IMR-90 (cell line): Measurements from ENCODE around the gene RNF225. TPM values are rescaled to one million over a fixed set of nuclear protein-coding genes. Genes with fewer than 3 reads are reported as not detected.

Experiments used
- ATAC-seq: fragments of 200-7000 bp; cut with Tn5 transposase; 2 replicates; pipeline ENCODE4 v1.9.1; 2020; ENCODE audit warnings: low read depth, mild to moderate bottlenecking, moderate library complexity
- BruUV-seq: library from RNA; stranded (reverse); fragments of 400-500 nt; replicated peaks from 2 replicates; lab custom pipeline; 2021; lab: Mats Ljungman, UMichigan
- CTCF ChIA-PET: fragments of 300-600 bp; formaldehyde crosslinking; extraction: SDS; loops from one replicate; lab custom pipeline; 2021; ENCODE audit warnings: antibody characterized with exemption; lab: Yijun Ruan, JAX
- POLR2A ChIA-PET: fragments of 300-600 bp; sonication (Branson Sonifier 250); formaldehyde crosslinking; loops from one replicate; lab custom pipeline; 2022; ENCODE audit warnings: antibody characterized with exemption; ENCODE audit not compliant: unreplicated experiment; lab: Charles Lee
- DNase-seq: peaks from one replicate; pipeline ENCODE4 v3.0.0; 2013
- H2AFZ ChIP-seq: replicated peaks from 2 replicates; pipeline ENCODE3; 2013; ENCODE audit warnings: low read length, mild to moderate bottlenecking; ENCODE audit not compliant: poor library complexity
- H2AK5ac ChIP-seq: 2 replicates; pipeline ENCODE4 v1.6.1; 2013; ENCODE audit warnings: low read depth, low read length, inconsistent platforms
- H2AK9ac ChIP-seq: replicated peaks from 2 replicates; pipeline ENCODE3; 2013; ENCODE audit warnings: mild to moderate bottlenecking, low read depth, low read length, moderate library complexity; ENCODE audit not compliant: poor library complexity
- H2BK120ac ChIP-seq: 2 replicates; pipeline ENCODE4 v1.6.1; 2013; ENCODE audit warnings: low read depth, low read length, inconsistent platforms
- H2BK15ac ChIP-seq: 3 replicates; pipeline ENCODE4 v1.6.1; 2013; ENCODE audit warnings: low read depth, low read length, inconsistent platforms
- H2BK20ac ChIP-seq: 2 replicates; pipeline ENCODE4 v1.6.1; 2013; ENCODE audit warnings: low read depth, mild to moderate bottlenecking, inconsistent platforms, low read length, moderate library complexity
- H2BK5ac ChIP-seq: 2 replicates; pipeline ENCODE4 v1.6.1; 2013; ENCODE audit warnings: mild to moderate bottlenecking, low read depth, low read length, inconsistent platforms; ENCODE audit not compliant: poor library complexity, severe bottlenecking
- H3K14ac ChIP-seq: replicated peaks from 2 replicates; pipeline ENCODE4 v1.6.1; 2013; ENCODE audit warnings: low read depth, low read length, inconsistent platforms
- H3K18ac ChIP-seq: 2 replicates; pipeline ENCODE4 v1.6.1; 2013; ENCODE audit warnings: low read depth, low read length, control low read depth
- H3K23ac ChIP-seq: 2 replicates; pipeline ENCODE4 v1.6.1; 2013; ENCODE audit warnings: low read depth, low read length, inconsistent platforms
- H3K27ac ChIP-seq: 2 replicates; pipeline ENCODE4 v1.5.1; 2013; ENCODE audit warnings: mild to moderate bottlenecking, control low read depth, low read length; ENCODE audit not compliant: insufficient read depth
- H3K27me3 ChIP-seq: 2 replicates; pipeline ENCODE4 v1.6.1; 2013; ENCODE audit warnings: low read length; ENCODE audit not compliant: control insufficient read depth, insufficient read depth
- H3K36me3 ChIP-seq: 2 replicates; pipeline ENCODE4 v1.6.1; 2013; ENCODE audit warnings: low read length, mixed read lengths; ENCODE audit not compliant: control insufficient read depth, insufficient read depth
- H3K4ac ChIP-seq: 2 replicates; pipeline ENCODE4 v1.6.1; 2013; ENCODE audit warnings: low read depth, low read length, inconsistent platforms
- H3K4me1 ChIP-seq: 2 replicates; pipeline ENCODE4 v1.6.1; 2013; ENCODE audit warnings: low read length, mixed read lengths; ENCODE audit not compliant: control insufficient read depth, insufficient read depth
- H3K4me2 ChIP-seq: 2 replicates; pipeline ENCODE4 v1.6.1; 2013; ENCODE audit warnings: low read depth, mild to moderate bottlenecking, control low read depth, low read length, moderate library complexity
- H3K4me3 ChIP-seq: 2 replicates; pipeline ENCODE4 v1.5.1; 2013; ENCODE audit warnings: low read depth, mild to moderate bottlenecking, control low read depth, low read length, moderate library complexity; ENCODE audit not compliant: insufficient read depth
- H3K56ac ChIP-seq: 2 replicates; pipeline ENCODE4 v1.6.1; 2013; ENCODE audit warnings: low read length, inconsistent platforms; ENCODE audit not compliant: insufficient read depth; ENCODE audit errors: extremely low read depth
- H3K79me1 ChIP-seq, 2 experiments: 2 replicates each; pipeline ENCODE4 v1.6.1; 2013; ENCODE audit warnings: low read length in 2 of 2, inconsistent platforms in 1 of 2, low read depth in 1 of 2
- H3K9ac ChIP-seq: 2 replicates; pipeline ENCODE4 v1.6.1; 2013; ENCODE audit warnings: low read depth, low read length, control low read depth
- H3K9me1 ChIP-seq: 2 replicates; pipeline ENCODE4 v1.6.1; 2013; ENCODE audit warnings: low read length, inconsistent platforms; ENCODE audit not compliant: insufficient read depth
- H3K9me3 ChIP-seq: 2 replicates; pipeline ENCODE4 v1.6.1; 2013; ENCODE audit warnings: low read length; ENCODE audit not compliant: control insufficient read depth, insufficient read depth
- H4K20me1 ChIP-seq: 2 replicates; pipeline ENCODE4 v1.6.1; 2013; ENCODE audit warnings: low read length, inconsistent platforms; ENCODE audit not compliant: insufficient read depth
- H4K5ac ChIP-seq: 2 replicates; pipeline ENCODE4 v1.6.1; 2013; ENCODE audit warnings: mild to moderate bottlenecking, low read depth, low read length, control low read depth
- H4K8ac ChIP-seq, 2 experiments: 2 replicates each; pipeline ENCODE4 v1.6.1; 2013; ENCODE audit warnings: low read depth in 2 of 2, low read length in 2 of 2, control low read depth in 1 of 2, inconsistent platforms in 1 of 2
- H4K91ac ChIP-seq: 2 replicates; pipeline ENCODE4 v1.6.1; 2013; ENCODE audit warnings: low read depth, low read length, inconsistent platforms; ENCODE audit not compliant: insufficient read depth
- BHLHE40 ChIP-seq: fragments of 150-350 bp; IDR thresholded peaks from 2 replicates; pipeline ENCODE4 v1.6.1; 2016; ENCODE audit warnings: mild to moderate bottlenecking, low read depth, low read length
- CHD1 ChIP-seq: IDR thresholded peaks from 2 replicates; pipeline ENCODE4 v1.6.1; 2012; ENCODE audit warnings: low read depth, low read length, improper control_type of control experiment
- MXI1 ChIP-seq: IDR thresholded peaks from 2 replicates; pipeline ENCODE4 v1.6.1; 2012; ENCODE audit warnings: low read depth, mild to moderate bottlenecking, low read length, moderate library complexity, borderline replicate concordance
- WGBS, 2 experiments: methylation state at CpG; one replicate each; pipeline versions ENCODE4 v1.1.5 to v1.1.7; 2013; ENCODE audit warnings: missing lambda C conversion rate in 2 of 2; ENCODE audit not compliant: insufficient read length in 1 of 2; ENCODE audit errors: extremely low coverage in 2 of 2; 5-methylcytosine and 5-hydroxymethylcytosine counted together
- dilution Hi-C: fragments of 300-500 bp; cut with HindIII; formaldehyde crosslinking; loops from one replicate; pipeline ENCODE4 v1.14.3; 2018; ENCODE audit warnings: low sequenced_read_pairs; ENCODE audit not compliant: unreplicated experiment
- in situ Hi-C: fragments of 300-500 bp; cut with MboI; formaldehyde crosslinking; loops from 3 replicates; pipeline ENCODE4 v1.14.3; 2019; ENCODE audit warnings: low sequenced_read_pairs, inconsistent platforms, mixed read lengths
- intact Hi-C: fragments of 100-400 bp; cut with micrococcal nuclease; formaldehyde crosslinking; loops from 2 replicates; pipeline ENCODE4 v1.10.0; 2022
- polyA plus RNA-seq, 3 experiments: library from polyadenylated mRNA; depleted of rRNA; stranded (reverse); fragments of >200 nt; gene quantifications; 2 replicates each; pipeline ENCODE4 v1.2.3, GENCODE V29; 2012; ENCODE audit warnings: low replicate concordance in 1 of 3
- total RNA-seq: library from RNA; depleted of rRNA; stranded (reverse); fragments of >200 nt; gene quantifications from 2 replicates; pipeline ENCODE4 v1.2.3, GENCODE V29; 2012
- TF ChIP-seq, protein P1 (sequence below): fragments of 150-350 bp; IDR thresholded peaks from 2 replicates; pipeline ENCODE4 v1.6.1; 2017; ENCODE audit warnings: mild to moderate bottlenecking, antibody characterized with exemption, low read length, low read depth

RNF225 gene
- total and polyA plus RNA-seq, 2 of the 4 experiments (the other 2 are of a cell fraction) = 0.10 TPM; not detected in 1

DNA sequence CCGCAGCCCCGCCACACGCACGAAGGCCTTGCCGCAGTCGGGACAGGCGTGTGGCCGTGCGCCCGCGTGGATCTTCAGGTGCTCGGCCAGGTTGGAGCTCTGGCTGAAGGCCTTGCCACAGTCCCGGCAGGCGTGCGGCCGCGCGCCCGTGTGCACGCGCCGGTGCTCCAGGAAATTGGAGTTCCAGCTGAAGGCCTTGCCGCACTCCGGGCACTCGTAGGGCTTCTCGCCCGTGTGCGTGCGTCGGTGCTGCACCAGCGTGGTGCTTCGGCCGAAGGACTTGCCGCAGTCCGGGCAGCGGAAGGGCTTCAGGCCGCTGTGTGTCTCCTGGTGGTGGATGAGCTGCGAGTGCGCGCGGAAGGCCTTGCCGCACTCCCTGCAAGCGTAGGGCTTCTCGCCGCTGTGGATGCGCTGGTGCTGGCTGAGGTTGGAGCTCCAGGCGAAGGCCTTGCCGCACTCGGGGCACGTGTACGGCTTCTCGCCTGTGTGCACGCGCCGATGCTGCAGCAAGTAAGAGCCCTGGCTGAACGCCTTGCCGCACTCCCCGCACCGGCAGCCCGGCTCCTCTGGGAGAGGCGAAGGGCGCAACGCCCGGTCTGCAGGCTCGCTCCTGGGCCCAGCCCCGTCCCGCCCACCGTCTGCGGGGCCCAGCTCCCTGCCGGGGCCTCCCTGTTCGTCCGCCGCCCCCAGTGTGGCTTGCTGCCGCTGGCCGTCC lies 38.5 kb upstream of the RNF225 start:
- no TSS peak for BruUV-seq
- intact Hi-C loops = no loop called here

More for the DNA sequence above, 38.5 kb upstream of the RNF225 start:
- H3K9me1 ChIP-seq = peaks cover 7% of the 10 kb centered on the region
- 38% methylated on average over 59 of the region's 75 CpGs; no CpG with 5 or more reads in 1 of the 2 experiments for WGBS, 2 experiments
- ChIA-PET POLR2A (no interaction called here), CTCF (no interaction called here)
- H3K56ac ChIP-seq = no peak overlapping the region
- H3K27ac ChIP-seq = no peak overlapping the region
- H4K20me1 ChIP-seq = peaks cover 8% of the 10 kb centered on the region; the same call in 1 of the 2 replicates
- peak; percentile 24 for ATAC-seq
- H3K9me3 ChIP-seq = no peaks in the 10 kb centered on the region
- no peak overlapping the region for H3K9ac ChIP-seq
- peak overlapping the region; percentile 23; the same call in 1 of the 2 replicates for H3K4me3 ChIP-seq
- dilution Hi-C loops (no loop called here), in situ Hi-C loops (no loop called here)
- peak overlapping the region; percentile 86 for H3K4me2 ChIP-seq
- H2BK5ac ChIP-seq = no peak overlapping the region
- peaks cover 0 to 12% of the 10 kb centered on the region in 2 experiments; a peak in 3 of 4 replicates for H3K79me1 ChIP-seq
- peaks cover 5% of the 10 kb centered on the region; the same call in 1 of the 2 replicates for H3K36me3 ChIP-seq
- H3K18ac ChIP-seq = no peak overlapping the region
- TF ChIP-seq BHLHE40 (no peak), CHD1 (no peak), MXI1 (no peak)
- TF ChIP-seq, protein P1, sequence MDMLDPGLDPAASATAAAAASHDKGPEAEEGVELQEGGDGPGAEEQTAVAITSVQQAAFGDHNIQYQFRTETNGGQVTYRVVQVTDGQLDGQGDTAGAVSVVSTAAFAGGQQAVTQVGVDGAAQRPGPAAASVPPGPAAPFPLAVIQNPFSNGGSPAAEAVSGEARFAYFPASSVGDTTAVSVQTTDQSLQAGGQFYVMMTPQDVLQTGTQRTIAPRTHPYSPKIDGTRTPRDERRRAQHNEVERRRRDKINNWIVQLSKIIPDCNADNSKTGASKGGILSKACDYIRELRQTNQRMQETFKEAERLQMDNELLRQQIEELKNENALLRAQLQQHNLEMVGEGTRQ = no peak
- no peak overlapping the region for H3K23ac ChIP-seq
- no peak overlapping the region for H2BK15ac ChIP-seq
- H2AK9ac ChIP-seq = peak overlapping the region; percentile 3
- no peak overlapping the region for H3K14ac ChIP-seq
- H2AK5ac ChIP-seq = no peak overlapping the region
- H3K4ac ChIP-seq = no peak overlapping the region
- H4K8ac ChIP-seq = no peak overlapping the region
- no peak for DNase-seq
- no peak overlapping the region for H4K5ac ChIP-seq
- no peak overlapping the region for H2BK20ac ChIP-seq
- peaks cover 10% of the 10 kb centered on the region for H3K27me3 ChIP-seq
- peak overlapping the region; percentile 75 for H2AFZ ChIP-seq
- H3K4me1 ChIP-seq = peaks cover 10% of the 10 kb centered on the region
- no peak overlapping the region for H4K91ac ChIP-seq
- no peak overlapping the region for H2BK120ac ChIP-seq
